HEK293T (cell line): ENCODE data around the gene NHSL2.

Experiments
- CTCF ChIA-PET: fragments of 350-600 bp; formaldehyde crosslinking; extraction: SDS; loops from one replicate; lab custom pipeline; 2021; ENCODE audit warnings: antibody characterized with exemption, inconsistent platforms; lab: Yijun Ruan, JAX
- POLR2A ChIA-PET: fragments of 350-600 bp; formaldehyde crosslinking; extraction: SDS; loops from one replicate; lab custom pipeline; 2020; ENCODE audit warnings: antibody characterized with exemption, inconsistent platforms; lab: Yijun Ruan, JAX
- DNase-seq: peaks from one replicate; pipeline ENCODE4 v3.0.0; 2012; ENCODE audit warnings: mixed read lengths; ENCODE audit errors: extremely low spot score
- ARNT ChIP-seq: fragments of 450-650 bp; IDR thresholded peaks from 2 replicates; pipeline ENCODE4 v1.6.1; 2017; ENCODE audit warnings: mild to moderate bottlenecking
- BHLHE40 ChIP-seq: fragments of 450-650 bp; IDR thresholded peaks from 2 replicates; pipeline ENCODE4 v1.6.1; 2016; ENCODE audit warnings: mild to moderate bottlenecking, moderate library complexity, borderline replicate concordance
- CTBP1 ChIP-seq: fragments of 450-650 bp; IDR thresholded peaks from 2 replicates; pipeline ENCODE4 v1.6.1; 2016; ENCODE audit warnings: borderline replicate concordance
- ELF4 ChIP-seq: fragments of 450-650 bp; IDR thresholded peaks from 2 replicates; pipeline ENCODE4 v1.6.1; 2017; ENCODE audit warnings: antibody characterized with exemption
- FOXA1 ChIP-seq: fragments of 450-650 bp; IDR thresholded peaks from 2 replicates; pipeline ENCODE4 v1.6.1; 2016; ENCODE audit warnings: mild to moderate bottlenecking
- FOXK2 ChIP-seq: fragments of 450-650 bp; IDR thresholded peaks from 2 replicates; pipeline ENCODE4 v1.6.1; 2016; ENCODE audit warnings: mild to moderate bottlenecking
- FOXM1 ChIP-seq: fragments of 450-650 bp; IDR thresholded peaks from 2 replicates; pipeline ENCODE4 v1.6.1; 2017; ENCODE audit warnings: mild to moderate bottlenecking, borderline replicate concordance
- HDGF ChIP-seq: fragments of 450-650 bp; IDR thresholded peaks from 2 replicates; pipeline ENCODE4 v1.6.1; 2017; ENCODE audit warnings: antibody characterized with exemption, borderline replicate concordance
- L3MBTL2 ChIP-seq: fragments of 450-650 bp; conservative IDR thresholded peaks from 2 replicates; pipeline ENCODE4 v1.6.1; 2016; ENCODE audit warnings: mild to moderate bottlenecking
- LEF1 ChIP-seq: fragments of 450-650 bp; IDR thresholded peaks from 2 replicates; pipeline ENCODE4 v1.6.1; 2017; ENCODE audit warnings: mild to moderate bottlenecking, borderline replicate concordance
- NFRKB ChIP-seq: fragments of 450-650 bp; IDR thresholded peaks from 2 replicates; pipeline ENCODE4 v1.6.1; 2016; ENCODE audit warnings: mild to moderate bottlenecking, moderate library complexity
- SP1 ChIP-seq: fragments of 450-650 bp; IDR thresholded peaks from 2 replicates; pipeline ENCODE4 v1.6.1; 2017
- SUZ12 ChIP-seq: fragments of 450-650 bp; IDR thresholded peaks from 2 replicates; pipeline ENCODE4 v1.6.1; 2016; ENCODE audit warnings: mild to moderate bottlenecking
- TARDBP ChIP-seq: fragments of 450-650 bp; IDR thresholded peaks from 2 replicates; pipeline ENCODE4 v1.6.1; 2016
- ZNF384 ChIP-seq: fragments of 450-650 bp; IDR thresholded peaks from 2 replicates; pipeline ENCODE4 v1.6.1; 2016
- TF ChIP-seq, protein P1 (sequence below): fragments of 450-650 bp; IDR thresholded peaks from 2 replicates; pipeline ENCODE4 v1.6.1; 2016

Gene NHSL2

DNA sequence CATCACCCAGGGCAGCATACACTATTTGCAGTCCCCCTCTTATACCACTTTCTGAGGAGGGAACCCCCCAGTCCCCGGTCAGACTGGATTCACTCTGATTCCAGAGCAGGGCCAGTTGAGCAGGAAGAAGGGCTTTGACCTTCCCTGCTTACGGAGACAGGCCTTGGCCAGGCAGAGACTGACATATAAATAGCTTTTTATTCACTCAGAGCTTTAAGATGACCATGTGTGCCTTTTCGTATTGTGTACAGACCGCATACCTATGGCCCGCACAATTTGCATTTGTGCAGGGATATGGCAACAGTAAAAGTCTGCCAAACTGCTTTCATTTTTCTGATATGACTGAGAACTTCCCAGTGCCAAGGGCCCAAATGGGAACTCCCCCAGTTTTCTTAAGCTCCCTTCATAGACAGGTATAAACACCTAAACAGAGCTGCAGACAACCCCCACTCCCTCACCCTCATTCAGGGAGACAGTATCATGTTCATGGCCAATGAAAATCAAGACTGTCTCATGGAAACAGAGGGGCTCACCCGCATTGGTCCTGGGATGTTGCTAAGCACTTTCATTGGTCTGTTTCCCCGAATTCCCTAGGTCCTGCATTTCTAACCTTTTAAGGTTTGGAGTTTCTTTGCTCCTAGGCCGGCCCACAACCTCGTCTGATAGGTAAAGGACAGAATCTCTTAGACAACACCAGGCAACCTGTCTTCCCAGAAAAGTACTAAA, 135.1 kb downstream of the NHSL2 start:
- POLR2A ChIA-PET: interaction anchor here (0.8 to 1.9 kb wide), 6 partner anchors 8 to 78 kb away, joined by 3 to 10 read pairs (median 4); no protein-coding TSS in a partner anchor
- CTCF ChIA-PET: interaction anchor here (1.7 kb wide), 1 partner anchor 24 kb away, joined by 5 read pairs; no protein-coding TSS in a partner anchor
- TF ChIP-seq BHLHE40 (no peak), TARDBP (no peak), FOXK2 (no peak)
- peak; percentile 56 for DNase-seq

DNA sequence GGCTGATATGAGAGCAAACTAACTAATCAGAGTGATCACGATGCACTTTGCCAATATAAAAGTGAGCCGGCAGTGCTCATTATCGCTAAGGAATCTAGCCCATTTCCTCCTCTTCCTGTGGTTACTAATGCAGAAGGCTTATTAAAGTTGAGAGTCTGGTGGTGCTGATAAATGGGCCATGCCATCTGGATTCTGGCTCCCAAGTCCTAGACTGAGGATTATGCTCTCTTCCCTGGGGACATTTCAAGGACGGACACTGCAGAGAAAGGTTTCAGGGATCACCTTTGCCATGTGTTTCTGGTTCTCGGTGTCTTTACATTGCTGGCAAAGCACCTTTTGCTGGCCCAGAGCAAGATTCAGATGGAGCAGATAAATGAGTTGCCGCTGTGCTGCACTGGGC, 135.8 kb downstream of the NHSL2 start:
- DNase-seq: no peak
- POLR2A ChIA-PET: interaction anchor here (1.2 to 3.1 kb wide), 5 partner anchors 9 to 78 kb away, joined by 4 to 12 read pairs (median 7); no protein-coding TSS in a partner anchor
- CTCF ChIA-PET: interaction anchor here (0.6 to 1.8 kb wide), 6 partner anchors 24 to 106 kb away, joined by 3 to 12 read pairs (median 4); no protein-coding TSS in a partner anchor
- TF ChIP-seq NFRKB (no peak), FOXK2 (no peak), LEF1 (no peak), HDGF (no peak), CTBP1 (no peak), BHLHE40 (no peak), ZNF384 (no peak), TARDBP (no peak), SUZ12 (no peak)
- TF ChIP-seq, protein P1, sequence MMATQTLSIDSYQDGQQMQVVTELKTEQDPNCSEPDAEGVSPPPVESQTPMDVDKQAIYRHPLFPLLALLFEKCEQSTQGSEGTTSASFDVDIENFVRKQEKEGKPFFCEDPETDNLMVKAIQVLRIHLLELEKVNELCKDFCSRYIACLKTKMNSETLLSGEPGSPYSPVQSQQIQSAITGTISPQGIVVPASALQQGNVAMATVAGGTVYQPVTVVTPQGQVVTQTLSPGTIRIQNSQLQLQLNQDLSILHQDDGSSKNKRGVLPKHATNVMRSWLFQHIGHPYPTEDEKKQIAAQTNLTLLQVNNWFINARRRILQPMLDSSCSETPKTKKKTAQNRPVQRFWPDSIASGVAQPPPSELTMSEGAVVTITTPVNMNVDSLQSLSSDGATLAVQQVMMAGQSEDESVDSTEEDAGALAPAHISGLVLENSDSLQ: no peak

DNA sequence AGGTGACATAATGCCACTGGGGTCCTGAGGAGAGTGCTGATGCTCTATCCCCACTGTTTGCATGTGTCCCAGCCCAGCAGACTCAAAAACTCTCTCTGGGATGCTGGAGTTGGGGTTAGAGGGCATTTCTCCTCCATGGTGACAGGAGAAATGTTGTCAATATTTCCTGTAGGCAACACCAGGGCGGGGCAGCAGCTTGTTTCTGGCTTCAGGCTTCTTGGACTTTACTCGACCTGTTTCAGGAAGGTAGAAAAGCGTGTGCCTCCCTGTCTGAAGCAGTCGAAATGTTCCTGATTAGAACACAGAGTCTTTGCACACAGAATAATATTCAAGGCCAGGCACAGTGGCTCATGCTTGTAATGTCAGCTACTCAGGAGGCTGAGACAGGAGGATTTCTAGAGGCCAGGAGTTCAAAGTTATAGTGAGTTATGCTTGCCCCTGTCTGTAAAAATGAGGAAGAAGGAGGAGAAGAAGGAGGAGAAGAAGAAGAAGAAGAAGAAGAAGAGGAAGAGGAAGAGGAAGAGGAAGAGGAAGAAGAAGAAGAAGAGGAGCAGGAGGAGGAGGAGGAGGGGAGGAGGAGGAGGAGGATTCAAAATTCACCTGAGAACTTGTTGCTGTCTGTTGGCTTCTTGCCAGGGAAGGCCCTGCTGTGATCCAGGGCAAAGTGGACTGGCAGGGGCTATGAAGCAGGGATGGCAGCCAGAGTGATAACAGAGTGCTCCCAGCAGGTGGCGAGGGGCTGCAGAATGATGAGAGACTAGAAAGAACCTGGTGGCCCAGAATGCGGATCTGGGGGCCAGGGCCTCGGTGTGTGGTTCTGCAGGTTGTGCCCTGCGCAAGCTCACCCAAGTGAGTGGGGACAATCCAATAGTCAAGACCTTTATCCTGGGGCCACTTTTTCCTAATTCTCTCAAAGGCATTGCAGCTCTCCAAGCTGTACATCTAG, 138.1 kb downstream of the NHSL2 start:
- CTCF ChIA-PET: interaction anchor here (0.6 to 1.8 kb wide), 7 partner anchors 20 to 228 kb away, joined by 3 to 12 read pairs (median 3); partner anchors contain the start of gene RPS4X

DNA sequence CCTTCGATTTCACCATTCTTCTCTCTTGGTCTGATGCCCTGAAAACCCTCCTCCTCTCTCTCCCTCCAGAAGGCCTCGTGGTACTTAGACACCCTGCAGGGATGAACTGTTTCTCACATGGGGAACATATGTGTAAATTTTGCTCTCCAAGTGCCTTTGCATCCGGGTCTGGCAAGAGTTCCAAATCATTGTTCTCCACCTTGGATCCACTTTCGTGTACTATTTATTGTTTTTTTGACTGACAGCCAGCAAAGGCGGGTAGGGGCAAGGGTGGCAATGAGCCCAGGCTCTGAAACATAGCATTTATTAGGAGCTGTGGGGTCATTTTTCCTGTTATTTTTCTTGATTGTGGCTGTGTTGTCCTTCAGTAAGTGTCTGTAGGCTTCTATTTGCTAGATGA, 139.4 kb downstream of the NHSL2 start:
- DNase-seq: no peak
- ChIA-PET CTCF (no interaction called here), POLR2A (no interaction called here)
- TF ChIP-seq, protein P1: peak; percentile 39; the same call in 1 of the 2 replicates
- no peak for TF ChIP-seq L3MBTL2
- no peak for TF ChIP-seq FOXA1

More for the DNA sequence above, 138.1 kb downstream of the NHSL2 start:
- no peak for TF ChIP-seq NFRKB
- TF ChIP-seq CTBP1: no peak
- TF ChIP-seq TARDBP: no peak
- TF ChIP-seq, protein P1: no peak
- no peak for TF ChIP-seq FOXA1
- TF ChIP-seq L3MBTL2: no peak
- no peak for TF ChIP-seq ZNF384
- TF ChIP-seq ARNT: no peak
- no peak for TF ChIP-seq BHLHE40
- no peak for TF ChIP-seq FOXM1
- no peak for TF ChIP-seq FOXK2
- TF ChIP-seq SUZ12: no peak
- POLR2A ChIA-PET: interaction anchor here (2.0 to 3.1 kb wide), 2 partner anchors 20 to 66 kb away, joined by 6 to 12 read pairs; no protein-coding TSS in a partner anchor
- DNase-seq: no peak

DNA sequence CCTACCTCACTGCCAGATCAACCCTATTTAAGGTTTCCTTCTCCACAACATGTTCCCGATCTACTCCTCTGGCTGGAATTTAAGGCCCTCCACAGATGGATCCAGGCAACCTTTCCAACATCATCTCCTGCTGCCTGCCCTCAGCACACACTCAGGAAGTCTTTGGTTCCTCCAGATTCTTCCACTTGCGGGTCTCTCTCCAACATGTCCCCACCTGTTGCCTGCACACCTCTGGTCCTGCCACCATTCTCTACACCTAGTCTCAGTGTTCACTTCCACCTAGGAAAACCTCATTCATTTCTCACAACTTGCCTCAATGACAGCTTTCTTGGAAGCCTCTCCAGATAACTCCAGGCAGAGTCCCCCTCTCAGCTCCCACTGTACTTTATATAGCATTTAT, 140.9 kb downstream of the NHSL2 start:
- TF ChIP-seq SP1: no peak
- no peak for TF ChIP-seq LEF1
- no peak for TF ChIP-seq FOXA1
- TF ChIP-seq ELF4: no peak
- TF ChIP-seq, protein P1: no peak
- TF ChIP-seq L3MBTL2: no peak
- no peak for TF ChIP-seq FOXM1
- TF ChIP-seq ARNT: no peak
- no peak for TF ChIP-seq CTBP1
- no peak for TF ChIP-seq NFRKB
- ChIA-PET POLR2A (no interaction called here), CTCF (interaction anchor here (0.6 kb wide), 1 partner anchor 48 kb away, joined by 3 read pairs; no protein-coding TSS in a partner anchor)
- DNase-seq: no peak
